ENCODE results near the gene MPP1. TPM values are rescaled to one million over a fixed set of nuclear protein-coding genes. Genes with fewer than 3 reads are reported as not detected.
"Not testable (repeated sequence)": the region's sequence is repeated elsewhere in the genome, so short reads cannot be mapped to it uniquely, and the experiment has no call there.

The MPP1 gene
- total RNA-seq, 1 donor from 2014 or later, result 1.1 TPM

- Histone ChIP-seq H3K27me3 (ENCODE audit: control insufficient read depth, insufficient read depth, low read length) (no peaks in the 10 kb centered on the region), H3K36me3 (ENCODE audit: control insufficient read depth, insufficient read depth, low read length) (no peaks in the 10 kb centered on the region), H3K4me3 (ENCODE audit: low read depth, low read length) (no peak overlapping the region)
- no peak for TF ChIP-seq CTCF (IDR thresholded peaks at IDR 0.05; ENCODE audit: insufficient read depth, low read length, severe bottlenecking)
- DNase-seq (ENCODE audit: low read depth) (no peak), FAIRE-seq (no peak)
Measured at GRCh38 chrX:154833746-154834274, 28.5 kb upstream of the MPP1 start.

GRCh38 chrX:154829926-154830442 is 24.7 kb upstream of the MPP1 start:
- FAIRE-seq, result no peak

GRCh38 chrX:154829134-154829533 is 23.8 kb upstream of the MPP1 start:
- DNase-seq (ENCODE audit: low read depth), result no peak
- H3K4me3 ChIP-seq (ENCODE audit: low read depth, low read length), result no peak overlapping the region
- FAIRE-seq, result no peak
- no peak for TF ChIP-seq CTCF (IDR thresholded peaks at IDR 0.05; ENCODE audit: insufficient read depth, low read length, severe bottlenecking)
- H3K27me3 ChIP-seq (ENCODE audit: control insufficient read depth, insufficient read depth, low read length), result no peaks in the 10 kb centered on the region
- H3K36me3 ChIP-seq (ENCODE audit: control insufficient read depth, insufficient read depth, low read length), result no peaks in the 10 kb centered on the region

More at GRCh38 chrX:154829926-154830442, 24.7 kb upstream of the MPP1 start:
- Histone ChIP-seq H3K4me3 (ENCODE audit: low read depth, low read length) (no peak overlapping the region), H3K36me3 (ENCODE audit: control insufficient read depth, insufficient read depth, low read length) (no peaks in the 10 kb centered on the region), H3K27me3 (ENCODE audit: control insufficient read depth, insufficient read depth, low read length) (no peaks in the 10 kb centered on the region)
- DNase-seq (ENCODE audit: low read depth), result no peak
- no peak for TF ChIP-seq CTCF (IDR thresholded peaks at IDR 0.05; ENCODE audit: insufficient read depth, low read length, severe bottlenecking)

GRCh38 chrX:154828016-154828408 is 22.7 kb upstream of the MPP1 start:
- no peak overlapping the region for H3K4me3 ChIP-seq (ENCODE audit: low read depth, low read length)
- no peak for TF ChIP-seq CTCF (IDR thresholded peaks at IDR 0.05; ENCODE audit: insufficient read depth, low read length, severe bottlenecking)
- no peaks in the 10 kb centered on the region for H3K27me3 ChIP-seq (ENCODE audit: control insufficient read depth, insufficient read depth, low read length)
- no peaks in the 10 kb centered on the region for H3K36me3 ChIP-seq (ENCODE audit: control insufficient read depth, insufficient read depth, low read length)
- FAIRE-seq, result no peak
- DNase-seq (ENCODE audit: low read depth), result no peak

- FAIRE-seq (no peak), DNase-seq (ENCODE audit: low read depth) (no peak)
- no peak overlapping the region for H3K4me3 ChIP-seq (ENCODE audit: low read depth, low read length)
- no peak for TF ChIP-seq CTCF (IDR thresholded peaks at IDR 0.05; ENCODE audit: insufficient read depth, low read length, severe bottlenecking)
- H3K27me3 ChIP-seq (ENCODE audit: control insufficient read depth, insufficient read depth, low read length), result no peaks in the 10 kb centered on the region
- H3K36me3 ChIP-seq (ENCODE audit: control insufficient read depth, insufficient read depth, low read length), result no peaks in the 10 kb centered on the region
Measured at GRCh38 chrX:154827194-154828015, 22.1 kb upstream of the MPP1 start.

- H3K4me3 ChIP-seq (ENCODE audit: low read depth, low read length); FAIRE-seq; H3K27me3 ChIP-seq (ENCODE audit: control insufficient read depth, insufficient read depth, low read length); H3K36me3 ChIP-seq (ENCODE audit: control insufficient read depth, insufficient read depth, low read length); DNase-seq (ENCODE audit: low read depth): not testable (repeated sequence)
Measured at GRCh38 chrX:154825586-154825985, 20.3 kb upstream of the MPP1 start.

Data from bronchial epithelial cell (primary cell).